ELR (cell line): Measurements from ENCODE around the gene SLC4A11.
"Not testable (repeated sequence)": the region's sequence is repeated elsewhere in the genome, so short reads cannot be mapped to it uniquely, and the experiment has no call there.

Experiments
- DNase-seq: peaks from one replicate; pipeline ENCODE4 v3.0.0-alpha.2; 2015; ENCODE audit warnings: low read depth

The SLC4A11 gene

DNA sequence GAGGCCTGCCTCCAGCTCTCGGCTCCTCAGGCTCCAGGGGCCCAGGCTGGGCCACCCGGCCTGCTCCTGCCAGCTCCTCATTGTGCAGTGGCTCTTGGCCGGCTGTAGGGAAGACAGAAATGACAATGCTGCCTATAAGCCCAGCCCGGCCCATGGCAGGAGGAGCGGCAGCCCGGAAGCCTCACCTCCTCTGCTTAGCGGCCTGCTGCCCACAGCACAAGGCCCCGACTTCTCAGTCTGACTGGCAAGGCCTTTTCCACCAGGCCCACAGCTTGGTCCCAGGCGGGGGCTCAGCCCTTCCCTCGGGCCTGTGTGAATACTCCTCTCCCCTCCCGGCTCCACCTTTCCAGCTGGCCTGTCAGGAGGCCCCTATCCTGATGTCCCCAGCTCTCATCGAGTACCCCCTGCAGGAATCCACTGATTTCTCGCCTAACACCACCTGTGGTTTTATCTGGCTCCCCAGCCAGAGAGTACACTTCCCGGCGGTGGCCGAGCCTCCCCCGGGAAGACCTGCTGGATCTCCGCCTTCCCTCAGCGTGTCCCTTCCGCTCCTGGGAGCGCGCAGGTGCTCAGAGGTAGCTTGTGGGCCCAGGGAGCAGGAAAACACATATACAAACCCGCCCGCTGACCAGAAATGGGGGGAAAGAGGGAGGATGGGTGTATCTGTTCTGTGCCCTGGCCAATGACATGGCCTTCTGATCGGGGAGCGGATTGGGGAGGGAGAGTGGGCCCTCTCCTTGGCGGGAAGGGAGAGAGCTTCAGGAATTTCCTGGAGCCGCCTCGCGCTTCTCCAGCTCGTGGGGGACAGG, 35.5 kb downstream of the SLC4A11 start:
- peak; percentile 45 for DNase-seq

DNA sequence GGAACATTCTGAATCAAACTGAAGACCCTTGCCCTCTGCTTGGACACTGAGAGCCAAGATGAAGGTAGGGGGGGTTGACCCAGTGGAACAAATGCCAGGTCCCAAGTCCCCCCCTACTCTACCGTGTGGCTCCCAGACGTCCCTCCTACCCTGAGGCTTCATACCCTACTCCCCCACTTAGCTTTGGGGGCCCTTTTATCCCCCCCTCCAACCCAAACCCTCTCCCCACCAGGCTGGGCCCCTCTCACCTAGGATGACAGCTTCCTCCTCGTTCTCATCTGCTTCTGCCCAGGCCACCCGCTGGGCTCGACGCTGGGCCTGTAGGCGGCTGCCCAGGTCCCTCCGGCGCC, 36.0 kb downstream of the SLC4A11 start:
- DNase-seq, result no peak

DNA sequence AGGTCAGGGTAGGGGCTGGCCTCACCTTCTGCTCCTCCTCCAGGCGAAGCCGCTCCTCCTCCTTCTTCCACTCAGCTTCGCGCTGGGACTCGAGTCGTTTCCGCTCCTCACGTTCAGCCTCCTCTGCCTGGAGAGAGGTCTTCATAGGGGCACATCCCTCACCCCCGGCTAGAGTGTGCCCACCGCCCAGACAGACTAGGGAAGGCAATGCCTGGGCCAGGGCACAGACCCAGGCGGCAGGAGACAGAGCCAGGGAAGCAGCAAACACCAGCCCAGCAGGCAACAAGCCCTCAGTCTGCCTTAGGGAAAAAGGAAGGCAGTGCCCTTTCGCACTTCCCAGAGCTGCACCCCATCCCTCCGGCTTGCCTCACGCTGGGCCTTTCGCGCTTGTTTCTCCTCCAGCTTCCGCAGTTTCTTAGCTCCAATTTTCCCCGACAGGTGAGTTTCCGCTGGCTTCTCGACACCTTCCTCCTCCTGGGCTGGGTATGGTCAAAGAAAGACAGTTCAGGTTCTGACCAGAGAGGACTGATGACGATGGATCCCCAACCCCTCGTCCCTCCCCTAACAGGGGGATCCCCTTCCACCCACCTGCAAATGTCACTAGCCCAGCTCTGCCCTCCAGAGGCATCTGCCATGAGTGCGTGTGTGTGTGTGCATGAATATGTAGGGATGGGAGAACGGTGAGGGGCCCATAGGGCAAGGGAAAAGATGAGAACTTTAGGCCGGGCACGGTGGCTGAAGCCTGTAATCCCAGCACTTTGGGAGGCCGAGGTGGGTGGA, 38.8 kb downstream of the SLC4A11 start:
- no peak for DNase-seq

DNA sequence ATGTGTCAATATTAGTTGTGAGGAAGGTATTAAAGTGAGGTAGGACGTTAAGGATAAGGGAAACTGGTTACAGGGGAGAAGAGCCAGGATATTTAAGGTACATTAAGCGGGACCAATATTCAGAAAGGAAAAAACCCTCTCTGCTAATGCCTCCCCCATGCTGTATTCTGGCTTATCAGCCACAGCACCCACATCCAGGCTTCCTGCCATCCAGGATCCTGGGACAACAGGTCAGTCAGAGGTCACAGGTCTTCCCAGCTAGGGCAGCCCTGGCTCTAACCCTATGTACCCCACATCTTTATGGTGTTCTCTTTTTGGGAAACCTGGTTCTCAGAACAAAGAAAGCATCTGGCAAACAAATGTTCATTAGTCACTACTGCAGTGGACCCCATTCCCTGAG, 39.8 kb downstream of the SLC4A11 start:
- no peak for DNase-seq

DNA sequence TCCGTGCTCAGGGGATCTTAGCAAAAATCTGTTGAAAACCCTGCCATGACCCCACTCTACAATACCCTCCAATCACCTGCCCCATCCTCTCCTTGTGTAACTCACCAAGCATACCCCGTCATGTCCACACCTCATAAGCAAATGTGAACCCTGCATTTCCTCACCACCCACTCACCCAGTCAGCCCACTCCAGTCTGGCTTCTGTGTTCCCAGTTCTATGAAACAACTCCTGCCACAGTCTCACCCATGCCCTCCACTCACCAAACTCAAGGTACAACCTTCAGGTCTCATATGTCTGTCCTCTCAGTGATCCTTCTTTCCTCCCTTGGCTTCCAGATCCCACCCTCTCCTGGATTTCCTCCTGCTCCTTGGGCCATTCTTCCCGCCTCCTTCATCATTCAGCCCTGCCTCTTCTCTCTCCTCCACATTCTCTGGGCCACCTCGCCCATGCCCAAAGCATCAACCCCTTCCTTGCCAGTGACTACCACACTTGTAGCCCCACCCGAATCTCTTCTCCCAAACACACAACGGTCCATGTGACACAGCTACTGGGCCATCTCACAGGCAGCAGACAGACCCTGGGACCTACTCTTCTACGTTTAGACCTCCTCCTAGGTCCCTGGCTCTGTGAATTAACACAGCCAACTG, 43.3 kb downstream of the SLC4A11 start:
- no peak for DNase-seq

DNA sequence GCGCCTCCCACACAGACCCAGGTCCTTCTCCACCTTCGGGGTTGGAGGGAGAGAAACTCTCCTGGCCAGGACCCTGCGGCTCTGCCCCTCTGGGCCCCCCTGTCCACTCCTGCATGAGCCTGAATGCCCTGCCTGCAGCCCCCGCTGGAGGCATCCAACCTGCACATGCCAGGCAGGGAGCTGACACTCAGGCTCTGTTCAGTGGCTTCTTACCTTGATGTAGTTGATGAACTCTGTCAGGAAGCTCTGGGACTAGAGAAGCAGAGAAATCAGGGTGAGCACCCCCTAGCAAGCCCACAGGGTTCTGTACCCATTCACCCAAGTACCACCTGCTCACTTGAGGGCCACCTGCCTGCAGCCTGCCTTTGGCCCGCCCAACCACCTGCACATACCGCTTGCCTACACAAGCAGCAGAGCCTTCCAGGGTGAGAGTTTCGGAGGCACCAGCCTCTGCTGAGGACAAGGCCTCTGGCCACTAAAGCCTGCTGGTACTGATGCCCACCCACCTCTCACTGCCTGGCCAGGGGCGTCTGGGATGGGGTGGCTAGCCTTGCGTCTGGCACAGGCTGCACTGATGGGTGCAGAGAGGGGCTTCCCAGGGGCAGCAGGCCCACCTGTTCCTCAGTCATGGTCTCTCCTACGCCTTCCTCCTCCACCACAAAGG, 44.2 kb downstream of the SLC4A11 start:
- DNase-seq, result no peak

DNA sequence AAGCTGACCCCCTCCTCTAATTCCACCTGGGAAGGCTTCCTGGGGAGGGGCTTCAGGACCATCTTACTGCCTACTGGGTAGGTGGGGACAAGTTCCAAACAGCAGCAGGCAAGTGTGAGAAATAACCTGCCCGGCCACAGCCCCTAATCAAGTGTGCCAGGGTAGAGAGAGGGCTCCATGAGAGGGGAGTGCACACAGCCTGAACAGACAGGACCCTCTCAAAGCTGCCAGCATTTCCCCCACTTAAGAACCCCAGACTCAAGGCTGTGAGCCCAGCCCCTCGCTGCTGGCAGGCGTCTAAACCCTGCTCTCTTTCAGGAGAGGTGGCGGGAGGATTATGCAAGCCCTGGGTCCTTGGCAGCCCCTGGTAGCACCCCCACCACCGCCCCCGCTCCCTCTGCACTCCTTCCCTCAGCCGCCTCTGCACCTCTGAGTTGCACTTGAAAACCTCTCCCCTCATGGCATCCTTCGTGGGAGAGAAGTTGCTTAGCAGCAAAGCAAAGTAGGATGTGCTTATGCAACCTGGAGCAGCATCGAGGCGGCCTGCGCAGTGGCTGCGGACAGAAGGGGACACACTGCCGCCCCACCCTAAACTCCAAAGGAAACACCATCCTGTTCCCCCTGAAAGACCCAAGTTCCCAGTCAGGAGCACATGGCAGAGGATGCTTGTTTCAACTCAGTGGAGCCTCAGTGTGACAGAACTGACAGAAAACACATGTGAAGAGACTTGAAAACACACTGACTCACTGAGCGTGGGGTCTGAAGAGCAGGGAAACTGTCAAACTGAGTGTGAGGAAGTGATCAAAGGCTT, 45.0 kb downstream of the SLC4A11 start:
- DNase-seq, result no peak

DNA sequence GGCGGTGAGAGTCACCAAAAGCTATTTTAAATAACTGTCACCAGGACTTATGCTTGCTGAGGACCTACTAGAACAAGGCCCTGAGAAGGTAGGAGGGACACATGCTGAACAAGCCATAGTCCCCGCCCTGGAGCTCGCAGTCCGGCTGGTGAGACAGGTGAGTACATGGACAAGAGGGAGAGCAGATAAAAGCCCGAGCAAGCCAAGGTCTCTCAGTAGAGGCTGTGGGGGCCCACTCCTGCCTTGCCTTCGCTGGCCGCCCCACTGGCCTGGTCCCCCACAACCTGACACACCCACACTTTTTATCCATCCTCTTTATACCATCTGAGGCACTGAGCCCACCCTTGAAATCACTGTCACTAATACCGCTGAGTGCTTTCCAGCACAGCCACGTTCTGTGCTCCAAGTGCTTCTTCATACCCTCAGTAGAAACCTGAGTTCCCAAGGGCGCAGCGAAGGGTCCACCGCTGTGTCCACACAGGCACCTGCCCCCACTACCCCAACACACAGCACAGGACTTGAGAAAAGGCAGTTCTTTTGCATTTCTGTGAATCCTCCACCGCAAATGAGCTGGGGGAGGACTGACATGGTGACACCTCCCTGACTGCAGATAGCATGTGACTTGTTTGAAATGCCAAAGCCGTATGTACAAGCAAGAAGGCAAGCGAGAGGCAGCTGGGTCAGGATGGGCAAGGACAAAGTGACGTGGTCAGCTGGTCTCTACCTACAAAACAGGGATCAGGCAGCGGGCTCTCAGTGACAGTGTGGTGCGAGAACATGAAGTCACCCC, 46.6 kb downstream of the SLC4A11 start:
- DNase-seq, result no peak

DNA sequence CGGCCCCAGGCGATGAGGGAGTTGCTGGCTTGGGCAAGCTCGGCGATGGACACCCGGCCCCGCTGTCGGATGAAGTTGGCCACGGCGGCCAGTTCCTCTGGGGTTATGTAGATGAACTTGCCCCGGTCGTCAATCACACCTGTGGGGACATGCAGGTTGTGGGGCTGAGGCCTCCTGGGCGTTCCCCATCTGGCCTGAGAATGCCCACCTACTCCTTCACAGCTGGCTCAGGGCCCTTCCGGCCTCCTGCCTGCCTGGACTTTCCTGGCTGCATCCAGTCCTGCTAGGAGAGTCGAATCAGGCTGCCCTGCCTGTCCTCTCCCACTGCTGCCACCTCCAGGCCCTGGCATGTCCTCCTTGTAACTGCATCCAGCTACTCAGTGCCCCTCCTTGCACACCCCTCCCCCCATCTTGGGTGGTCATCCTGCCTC, 48.3 kb downstream of the SLC4A11 start:
- no peak for DNase-seq

DNA sequence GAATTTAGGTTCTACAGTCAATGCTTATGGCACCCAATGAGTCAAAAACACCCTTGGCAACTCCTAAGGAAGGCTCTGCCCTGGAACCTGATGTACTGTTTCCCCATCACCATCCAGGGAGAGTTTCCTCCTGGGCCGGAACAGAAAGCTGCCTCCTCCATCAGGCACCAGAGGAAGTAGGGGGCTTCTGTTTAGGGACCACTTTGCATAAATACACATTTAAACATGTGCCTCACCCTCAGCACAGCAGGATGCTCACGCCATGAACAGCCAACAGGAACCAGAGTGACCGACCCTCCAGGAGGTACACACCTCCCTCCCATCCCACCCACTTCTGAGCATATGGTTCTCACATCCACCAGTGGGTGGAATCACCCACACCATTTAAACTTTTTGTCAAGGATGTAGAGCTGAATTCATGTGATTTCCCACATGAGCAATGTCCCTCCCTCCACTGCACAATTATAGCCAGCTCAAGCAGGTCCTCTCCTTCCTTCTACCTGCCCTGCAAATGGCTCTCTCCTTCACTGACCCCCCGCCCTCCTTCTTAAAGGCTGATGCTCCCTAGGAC, 49.3 kb downstream of the SLC4A11 start:
- DNase-seq, result no peak

DNA sequence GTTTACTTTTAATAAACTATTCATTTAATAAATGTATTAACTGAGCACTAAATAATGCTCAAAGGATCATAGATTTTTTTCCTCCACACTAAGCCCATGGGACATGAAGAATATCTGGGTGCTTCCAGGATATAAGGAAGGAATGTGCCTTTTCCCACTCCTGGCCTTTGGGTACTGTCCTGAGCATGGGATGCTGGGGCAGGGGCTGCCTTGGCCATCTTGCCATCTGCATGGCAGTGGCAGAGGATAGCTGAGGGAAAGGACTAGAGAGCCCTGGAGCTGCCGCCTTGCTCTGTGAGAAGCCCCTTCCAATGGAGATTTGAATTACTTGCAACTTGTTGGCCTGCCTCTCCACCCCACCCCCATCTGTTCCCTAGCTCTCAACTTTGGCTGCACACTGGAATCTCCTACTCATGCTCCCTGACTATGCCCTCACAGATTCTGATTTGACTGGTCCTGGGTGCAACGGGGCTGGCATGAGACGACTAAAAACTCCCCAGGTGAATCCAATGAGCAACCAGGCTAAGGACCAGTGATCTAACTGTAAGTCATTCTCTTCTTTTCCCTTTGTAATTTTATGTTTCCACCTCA, 50.1 kb downstream of the SLC4A11 start:
- DNase-seq, result no peak

DNA sequence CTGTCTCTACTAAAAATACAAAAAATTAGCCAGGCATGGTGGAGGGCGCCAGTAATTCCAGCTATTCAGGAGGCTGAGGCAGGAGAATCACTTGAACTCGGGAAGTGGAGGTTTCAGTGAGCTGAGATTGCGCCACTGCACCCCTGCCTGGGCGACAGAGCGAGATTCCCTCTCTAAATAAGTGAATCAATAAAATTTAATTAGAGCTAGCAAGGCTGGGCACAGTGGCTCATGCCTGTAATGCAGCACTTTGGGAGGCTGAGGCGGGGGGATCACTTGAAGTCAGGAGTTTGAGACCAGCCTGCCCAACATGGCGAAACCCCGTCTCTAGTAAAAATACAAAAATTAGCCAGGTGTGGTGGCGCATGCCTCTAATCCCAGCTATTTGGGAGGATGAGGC, 51.1 kb downstream of the SLC4A11 start:
- not testable (repeated sequence) for DNase-seq

DNA sequence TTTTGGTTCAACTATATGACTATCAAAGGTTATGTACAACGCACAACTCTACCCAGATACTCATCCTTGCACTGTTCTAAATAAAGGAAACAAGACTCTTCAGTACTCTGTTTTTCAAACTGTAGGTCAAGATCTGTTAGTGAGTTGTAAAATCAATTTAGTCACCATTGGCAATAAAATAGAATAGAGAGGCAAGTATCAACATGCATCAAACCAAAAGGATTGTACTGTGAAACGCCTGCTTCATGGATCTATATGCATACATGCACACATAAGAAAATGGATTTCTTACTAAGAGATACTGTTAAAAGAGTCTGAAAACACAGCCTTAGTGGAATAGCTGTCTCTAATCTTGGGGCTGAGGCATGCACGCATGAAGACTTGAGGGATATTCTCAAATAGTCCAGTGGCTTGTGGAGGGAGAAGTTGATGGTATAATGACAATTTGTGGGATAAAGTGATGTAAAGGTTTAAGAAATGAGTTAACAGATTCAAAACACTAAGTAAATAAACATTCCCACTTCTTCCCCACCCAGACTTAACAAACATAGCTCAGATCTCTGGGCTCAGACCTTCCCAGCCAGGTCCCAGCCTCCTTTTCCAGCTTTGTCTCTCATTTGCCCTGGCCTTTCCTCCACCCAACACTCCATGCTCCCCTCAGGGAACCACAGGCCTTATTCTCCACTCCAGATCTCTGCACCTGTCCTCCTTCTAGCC, 54.9 kb downstream of the SLC4A11 start:
- DNase-seq, result no peak

DNA sequence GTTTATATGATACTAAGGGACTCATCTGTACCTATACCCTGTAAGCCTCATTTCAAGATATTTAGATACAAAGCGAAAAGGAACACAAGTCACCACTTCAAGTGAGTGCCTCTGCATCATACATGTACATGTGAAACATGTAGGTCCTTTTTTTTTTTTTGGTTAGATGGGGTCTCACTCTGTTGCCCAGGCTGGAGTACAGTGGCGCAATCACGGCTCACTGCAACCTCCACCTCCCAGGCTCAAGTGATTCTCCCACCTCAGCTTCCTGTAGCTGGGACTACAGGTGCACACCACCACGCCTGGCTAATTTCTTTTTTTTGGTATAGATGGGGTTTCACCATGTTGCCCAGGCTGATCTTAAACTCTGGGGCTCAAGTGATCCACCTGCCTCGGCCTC, 56.6 kb downstream of the SLC4A11 start:
- not testable (repeated sequence) for DNase-seq

DNA sequence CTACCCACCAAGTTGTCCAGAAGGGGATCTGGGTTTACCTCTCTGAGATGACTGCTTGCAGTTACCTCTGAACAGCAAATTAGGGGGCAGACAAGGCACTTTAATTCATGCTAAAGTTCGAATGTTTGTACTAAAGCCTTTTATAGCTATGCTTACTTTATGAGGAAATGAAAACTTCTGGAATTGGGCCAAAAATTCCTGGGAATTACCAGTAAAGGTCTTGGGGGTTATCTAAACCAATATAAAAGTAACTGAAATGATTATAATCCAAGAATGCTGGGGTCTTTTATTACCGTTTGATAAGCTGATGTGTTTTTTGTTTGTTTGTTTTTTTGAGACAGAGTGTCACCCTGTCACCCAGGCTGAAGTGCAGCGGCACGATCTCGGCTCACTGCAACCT, 57.7 kb downstream of the SLC4A11 start:
- DNase-seq, result no peak

DNA sequence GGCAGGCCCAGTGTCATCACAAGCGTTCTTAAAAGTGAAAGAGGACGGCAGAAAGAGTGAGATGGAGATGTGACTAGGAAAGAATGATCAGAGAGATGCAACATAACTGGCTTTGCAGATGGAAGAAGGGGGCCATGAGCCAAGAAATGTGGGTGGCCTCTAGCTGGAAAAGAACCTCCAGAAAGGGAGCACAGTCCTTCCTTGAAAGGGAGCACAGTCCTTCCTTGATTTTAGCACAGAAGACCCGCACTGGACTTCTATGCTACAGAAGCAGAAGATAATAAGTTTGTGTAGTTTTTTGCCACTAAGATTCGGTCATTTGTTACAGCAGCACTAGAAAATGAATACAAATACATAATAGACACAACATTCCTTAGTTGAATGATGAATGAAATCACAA, 58.7 kb downstream of the SLC4A11 start:
- no peak for DNase-seq

DNA sequence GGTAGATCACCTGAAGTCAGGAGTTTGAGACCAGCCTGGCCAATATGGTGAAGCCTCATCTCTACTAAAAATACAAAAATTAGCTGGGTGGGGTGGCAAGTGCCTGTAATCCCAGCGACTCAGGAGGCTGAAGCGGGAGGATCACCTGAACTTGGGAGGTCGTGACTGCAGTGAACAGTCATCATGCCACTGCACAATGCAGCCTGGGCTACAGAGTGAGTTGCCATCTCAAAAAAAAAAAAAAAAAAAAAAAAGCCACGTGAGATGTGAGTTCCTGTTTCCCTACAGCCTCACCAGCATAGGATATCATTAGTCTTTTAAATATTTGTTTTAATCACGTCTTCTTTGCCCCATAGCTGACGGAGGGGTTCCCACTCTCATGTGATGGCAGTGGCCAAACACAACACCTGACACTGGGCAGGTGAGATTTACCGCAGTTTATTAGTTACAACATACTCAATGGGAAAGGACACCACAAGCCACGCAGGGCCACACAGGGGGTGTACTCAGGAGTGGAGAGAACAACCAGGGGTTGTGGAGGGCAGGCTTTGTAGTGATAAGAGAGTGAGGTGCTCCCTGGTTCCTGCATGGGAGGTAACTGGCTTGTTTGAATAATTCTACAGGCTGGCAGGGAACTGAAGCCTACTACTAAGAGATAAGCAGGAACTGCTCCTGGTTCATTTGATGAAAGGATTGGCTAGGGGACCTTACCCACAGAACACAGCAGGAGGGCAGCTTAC, 61.1 kb downstream of the SLC4A11 start:
- DNase-seq, result no peak
